Left cardiac atrium (tissue), 4 donors: Measurements from ENCODE around the gene PRRC2C. TPM values are rescaled to one million over a fixed set of nuclear protein-coding genes. Genes with fewer than 3 reads are reported as not detected.
"Not testable (repeated sequence)": the region's sequence is repeated elsewhere in the genome, so short reads cannot be mapped to it uniquely, and the experiment has no call there.

ENCODE experiments used
- ATAC-seq, 2 donors: fragments of 200-7000 bp; cut with Tn5 transposase; one replicate each; pipeline ENCODE4 v1.9.1; 2020; ENCODE audit warnings: mild to moderate bottlenecking in 2 of 2, moderate library complexity in 2 of 2
- DNase-seq: peaks from one replicate; pipeline ENCODE4 v3.0.0-alpha.2; 2020
- intact Hi-C, 2 donors: fragments of 100-400 bp; cut with DNase I; formaldehyde crosslinking; loops; one replicate each; pipeline versions ENCODE4 v1.14.1 to v1.15.1; 2022 to 2023
- long read RNA-seq: library from polyadenylated mRNA; unstranded; transcript quantifications from one replicate; pipeline ENCODE4 v2.0.0, GENCODE V29; 2021
- total RNA-seq, 2 donors: library from RNA; stranded (reverse); fragmentation: NEBNext Ultra II Directional; extraction: Animal tissue kit (Norgen Biotek cat#: 25700); gene quantifications; one replicate each; pipeline ENCODE4 v1.2.1, GENCODE V29; 2021
- donor health status: DM: no; HTN: yes; CAD: no.
- donor health status: DM: no; HTN: yes; CAD: no; lungs with severe emphysema.
- donor health status: DM: yes; HTN: yes; CAD: no.
- donor health status: Dilated cardiomyopathy.

The PRRC2C gene
- 10 to 100 TPM; 53.0 to 70.9 TPM for total RNA-seq
- long read RNA-seq, partial matches to known transcripts: 12 of 13 reads
- long read RNA-seq, other reads (novel, unspliced or antisense): 0 of 13 reads

DNA sequence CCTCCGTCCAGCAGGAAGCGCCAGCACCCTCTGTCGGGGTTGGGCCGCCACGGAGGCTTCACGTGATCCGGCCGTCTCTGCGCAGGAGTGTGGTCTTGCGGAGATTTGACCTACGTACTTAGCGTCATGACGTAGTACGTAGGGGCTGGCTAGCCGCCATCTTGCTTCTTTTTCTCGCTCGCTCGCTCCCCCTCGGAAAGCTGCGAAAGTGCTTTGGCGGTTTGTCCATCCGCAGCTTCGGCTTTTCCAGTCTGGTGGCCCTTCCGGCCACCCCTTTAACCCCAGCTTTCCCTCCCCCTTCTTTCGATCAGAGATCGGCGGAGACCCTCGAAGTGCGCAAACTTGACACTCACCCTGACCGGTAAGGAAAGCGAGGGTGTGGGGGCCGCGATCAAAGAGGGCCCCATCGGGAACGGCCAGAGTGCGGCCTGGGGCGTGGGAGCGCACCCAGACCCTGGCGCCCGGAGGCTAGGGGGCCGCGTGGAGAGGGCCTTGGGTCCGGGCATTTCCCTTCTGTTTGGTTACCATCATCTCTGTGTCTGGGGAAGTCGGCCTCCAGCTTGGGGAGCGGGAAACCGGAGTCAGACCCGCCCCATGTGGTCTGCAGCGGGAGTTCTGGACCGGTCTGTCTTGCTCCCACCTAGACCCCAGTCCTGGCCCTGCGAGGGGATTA, at the start of gene PRRC2C:
TSS of gene PRRC2C (plus strand) at position 156 of the 673 bp plus-strand sequence. CDS start 26,559 bp downstream, outside the sequence.
- intact Hi-C loops: no loop called here
- ATAC-seq: peak; percentile 99

GRCh38 chr1:171438441-171438840, 46.9 kb upstream of the PRRC2C start:
- peak; percentile 69 for DNase-seq
- intact Hi-C loops: no loop called here
- peak in 1 of 2 donors; percentile 90 for ATAC-seq

More for the DNA sequence above, at the start of gene PRRC2C:
- DNase-seq: peak; percentile 99

DNA sequence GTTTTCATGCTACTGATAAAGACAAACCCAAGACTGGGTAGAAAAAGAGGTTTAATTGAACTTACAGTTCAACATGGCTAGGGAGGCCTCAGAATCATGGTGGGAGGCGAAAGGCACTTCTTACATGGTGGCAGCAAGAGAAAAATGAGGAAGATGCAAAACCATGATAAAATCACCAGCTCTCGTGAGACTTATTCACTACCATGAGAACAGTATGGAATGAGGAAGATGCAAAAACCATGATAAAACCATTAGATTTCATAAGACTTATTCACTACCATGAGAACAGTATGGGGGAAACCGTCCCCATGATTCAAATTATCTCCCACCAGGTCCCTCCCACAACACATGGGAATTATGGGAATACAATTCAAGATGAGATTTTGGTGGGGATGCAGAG, 45.1 kb upstream of the PRRC2C start:
- intact Hi-C loops, ATAC-seq, DNase-seq: not testable (repeated sequence)

GRCh38 chr1:171441278-171441895, 43.9 kb upstream of the PRRC2C start:
- DNase-seq, ATAC-seq, intact Hi-C loops: not testable (repeated sequence)

DNA sequence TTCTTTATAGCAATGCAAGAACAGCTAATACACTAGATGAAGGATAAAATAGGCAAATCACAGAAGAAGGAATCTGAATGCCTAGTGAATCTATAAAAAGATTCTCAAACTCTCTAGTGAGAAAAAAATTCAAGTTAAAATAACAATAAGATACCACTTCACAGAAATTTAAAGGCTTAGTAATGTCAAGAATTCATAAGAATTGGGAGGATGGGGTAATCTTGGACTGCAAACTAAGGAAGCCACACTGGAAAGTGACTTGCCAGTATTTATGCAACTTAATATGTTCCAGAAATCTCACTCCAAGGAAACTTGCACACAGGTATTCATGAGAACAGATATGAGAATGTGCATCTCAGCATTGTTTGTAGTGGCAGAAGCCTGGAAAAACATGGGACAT, 38.9 kb upstream of the PRRC2C start:
- no peak for DNase-seq
- intact Hi-C loops: no loop called here
- ATAC-seq: no peak

DNA sequence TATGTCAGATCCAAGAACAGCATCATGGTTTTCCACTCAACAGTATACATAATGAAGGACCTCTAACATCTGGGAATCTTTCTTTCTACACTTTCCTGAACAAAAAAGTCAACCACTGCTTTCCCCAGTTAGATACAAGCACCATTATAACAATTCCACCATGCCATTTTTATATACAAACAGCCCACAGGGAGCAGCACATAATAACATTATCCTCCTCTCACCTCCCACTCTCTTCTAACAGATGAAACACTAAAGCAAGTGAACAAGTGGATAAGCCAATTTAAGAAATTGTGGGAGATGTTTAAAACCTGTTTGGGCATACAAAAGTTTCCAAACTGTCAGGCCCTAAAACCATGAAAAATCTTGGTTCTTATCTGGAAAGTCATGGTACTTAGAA, 29.4 kb upstream of the PRRC2C start:
- ATAC-seq: no peak
- intact Hi-C loops: no loop called here
- no peak for DNase-seq

DNA sequence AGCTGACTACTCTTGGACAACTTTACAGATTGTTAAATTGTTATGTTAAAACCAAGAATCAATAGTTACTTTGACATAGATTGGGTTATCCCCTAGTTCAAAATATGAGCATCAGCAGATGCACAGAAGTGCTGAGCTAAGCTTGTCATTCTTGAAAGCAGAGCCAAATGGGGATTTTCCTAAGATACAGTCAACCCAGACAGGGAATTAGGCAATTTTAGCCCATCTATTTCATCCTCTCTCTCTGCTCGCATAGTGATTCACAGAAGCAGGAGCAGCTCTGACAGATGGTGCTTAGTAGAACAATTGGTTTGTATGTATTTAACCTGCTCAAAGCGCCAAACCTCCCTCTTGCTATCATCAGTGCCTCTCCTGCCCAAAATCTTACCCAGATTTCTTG, 27.9 kb upstream of the PRRC2C start:
- intact Hi-C loops: no loop called here
- ATAC-seq (peak in 1 of 2 donors; percentile 76), DNase-seq (no peak)

GRCh38 chr1:171460018-171460620, 25.2 kb upstream of the PRRC2C start:
- DNase-seq (no peak), ATAC-seq (no peak)
- intact Hi-C loops: no loop called here

GRCh38 chr1:171467626-171468025, 17.7 kb upstream of the PRRC2C start:
- DNase-seq (no peak), ATAC-seq (no peak)
- intact Hi-C loops: no loop called here

DNA sequence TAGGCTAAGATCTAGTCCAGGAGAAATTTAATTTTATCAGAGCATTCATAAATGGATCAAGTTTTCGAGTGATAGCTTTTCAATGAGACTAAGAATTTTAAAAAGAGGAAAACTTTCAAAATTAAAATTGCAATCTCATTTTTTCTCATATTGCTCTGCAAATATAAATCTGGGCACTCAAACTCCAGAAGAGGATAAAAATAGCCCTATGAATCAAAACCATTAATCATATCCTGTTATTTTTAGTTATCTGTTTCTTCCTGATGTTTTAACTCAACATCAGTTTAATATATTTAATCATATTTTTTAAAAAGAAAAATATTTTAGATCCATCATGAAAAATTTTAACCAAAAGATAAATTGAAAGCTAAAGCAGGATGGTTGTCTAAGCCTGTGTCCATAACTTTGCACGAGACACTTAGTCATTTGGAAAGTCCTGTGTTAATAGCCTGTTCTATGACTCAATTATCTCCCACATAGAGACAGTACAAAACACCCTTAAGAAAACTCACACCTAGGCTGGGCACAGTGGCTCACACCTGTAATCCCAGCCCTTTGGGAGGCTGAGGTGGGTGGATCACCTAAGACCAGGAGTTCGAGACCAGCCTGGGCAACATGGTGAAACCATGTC, 17.1 kb upstream of the PRRC2C start:
- intact Hi-C loops: no loop called here
- DNase-seq: no peak
- peak in 1 of 2 donors; percentile 84 for ATAC-seq

GRCh38 chr1:171470726-171471125, 14.6 kb upstream of the PRRC2C start:
- intact Hi-C loops: no loop called here

DNA sequence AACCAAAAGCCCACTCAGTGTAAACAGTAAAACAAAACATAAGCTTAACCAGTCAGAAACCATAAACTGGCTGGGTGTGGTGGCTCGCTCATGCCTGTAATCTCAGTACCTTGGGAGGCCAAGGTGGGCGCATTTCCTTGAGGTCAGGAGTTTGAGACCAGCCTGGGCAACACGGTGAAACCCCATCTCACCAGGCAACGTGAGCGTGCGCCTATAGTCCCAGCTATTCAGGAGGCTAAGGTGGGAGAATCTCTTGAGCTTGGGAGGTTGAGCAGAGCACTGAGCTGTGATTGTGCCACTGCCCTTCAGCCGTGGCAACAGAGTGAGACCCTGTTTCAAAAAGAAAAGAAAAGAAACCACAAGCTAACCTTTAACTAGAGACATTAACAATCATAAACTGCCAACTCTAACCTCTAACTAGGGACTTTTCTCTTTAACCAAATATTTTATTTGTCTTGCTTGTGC, 13.1 kb upstream of the PRRC2C start:
- ATAC-seq: no peak
- intact Hi-C loops: no loop called here
- no peak for DNase-seq

More at GRCh38 chr1:171470726-171471125, 14.6 kb upstream of the PRRC2C start:
- ATAC-seq (no peak), DNase-seq (no peak)

GRCh38 chr1:171476829-171477228, 8.5 kb upstream of the PRRC2C start:
- DNase-seq (no peak), ATAC-seq (no peak)
- intact Hi-C loops: no loop called here

GRCh38 chr1:171477804-171478203, 7.5 kb upstream of the PRRC2C start:
- no peak for ATAC-seq
- intact Hi-C loops: no loop called here
- DNase-seq: no peak

- no peak for ATAC-seq
- intact Hi-C loops: no loop called here
- no peak for DNase-seq
Observed at GRCh38 chr1:171480035-171480434, 5.3 kb upstream of the PRRC2C start.

- peak; percentile 48 to 50 for ATAC-seq
- DNase-seq: no peak
- intact Hi-C loops: no loop called here
Observed at GRCh38 chr1:171484760-171485374, 463 bp upstream of the PRRC2C start.

GRCh38 chr1:171486048-171486519, 754 bp downstream of the PRRC2C start:
- ATAC-seq (peak; percentile 36 to 75), DNase-seq (no peak)
- intact Hi-C loops: no loop called here

DNA sequence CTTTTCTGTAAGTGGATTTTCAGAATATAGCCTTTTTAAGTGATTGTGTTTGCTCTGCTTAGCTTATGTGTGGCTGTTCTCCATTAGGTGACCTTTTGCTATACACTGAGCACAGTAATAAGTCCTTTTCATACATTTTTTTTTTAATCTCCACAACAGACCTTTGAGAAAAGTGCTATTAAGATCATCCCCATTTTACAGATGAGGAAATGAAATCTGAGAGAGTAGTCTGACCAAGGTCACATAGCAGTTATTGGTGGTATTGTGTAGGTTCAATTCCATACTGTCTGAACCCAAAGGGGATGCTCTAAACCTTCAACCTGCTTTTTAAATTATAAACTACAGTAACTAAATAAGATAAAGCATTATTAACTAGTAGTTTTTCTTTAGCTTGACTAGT, 1.7 kb downstream of the PRRC2C start:
- ATAC-seq: no peak

More for the DNA sequence above, 1.7 kb downstream of the PRRC2C start:
- no peak for DNase-seq
- intact Hi-C loops: no loop called here
